GM11168 (cell line): ENCODE measurements around the gene PIGBOS1.

Experiments used
- in situ Hi-C: fragments of 300-500 bp; cut with MboI; formaldehyde crosslinking; loops from one replicate; pipeline ENCODE4 v1.12.0; 2022; ENCODE audit warnings: low sequenced_read_pairs; ENCODE audit not compliant: unreplicated experiment

PIGBOS1 gene

GRCh38 chr15:55270291-55270690, 48.6 kb downstream of the PIGBOS1 start:
- in situ Hi-C loops, result no loop called here

GRCh38 chr15:55268176-55268695, 50.7 kb downstream of the PIGBOS1 start:
- in situ Hi-C loops, result no loop called here

- in situ Hi-C loops, result no loop called here
These were observed 51.3 kb downstream of the PIGBOS1 start for GRCh38 chr15:55267401-55268175.
